Keratinocyte (primary cell): ENCODE data around the gene EZH1. TPM values are rescaled to one million over a fixed set of nuclear protein-coding genes. Genes with fewer than 3 reads are reported as not detected.
"Not testable (repeated sequence)": the region's sequence is repeated elsewhere in the genome, so short reads cannot be mapped to it uniquely, and the experiment has no call there.

ENCODE experiments used
- DNase-seq: peaks from one replicate; pipeline ENCODE4 v3.0.0-alpha.2; 2011; ENCODE audit warnings: low read depth, missing footprints, low spot score
- FAIRE-seq: peaks from 2 replicates; lab custom pipeline; 2011; peaks lifted over from hg19 to GRCh38; lab: Jason Lieb, UNC
- H2AFZ ChIP-seq: 2 replicates; pipeline ENCODE4 v1.6.0; 2012; ENCODE audit warnings: low read length, control low read depth, inconsistent platforms; ENCODE audit not compliant: control insufficient read depth
- H3K27ac ChIP-seq: 2 replicates; pipeline ENCODE4 v1.5.1; 2011; ENCODE audit warnings: low read length; ENCODE audit not compliant: control insufficient read depth, insufficient read depth
- H3K27me3 ChIP-seq: 3 replicates; pipeline ENCODE4 v1.6.0; 2011; ENCODE audit warnings: low read length; ENCODE audit not compliant: control insufficient read depth, insufficient read depth; ENCODE audit errors: extremely low read depth
- H3K36me3 ChIP-seq, 2 experiments: 2 replicates in 1 of 2; 3 replicates in 1 of 2; pipeline ENCODE4 v1.5.1; 2011; ENCODE audit warnings: low read length in 2 of 2, mild to moderate bottlenecking in 1 of 2; ENCODE audit not compliant: control insufficient read depth in 2 of 2, insufficient read depth in 2 of 2; ENCODE audit errors: extremely low read depth in 1 of 2
- H3K4me1 ChIP-seq: 3 replicates; pipeline ENCODE4 v1.5.1; 2011; ENCODE audit warnings: low read length; ENCODE audit not compliant: control insufficient read depth, insufficient read depth; ENCODE audit errors: extremely low read depth
- H3K4me2 ChIP-seq: 3 replicates; pipeline ENCODE4 v1.6.0; 2011; ENCODE audit warnings: low read depth, low read length; ENCODE audit not compliant: control insufficient read depth, insufficient read depth; ENCODE audit errors: extremely low read depth
- H3K4me3 ChIP-seq, 3 experiments: fragments of 200-600 bp in 1 of 3; sonication (generic) in 1 of 3; 2 replicates in 2 of 3; 3 replicates in 1 of 3; pipeline ENCODE4 v1.5.1; 2011 to 2016; ENCODE audit warnings: low read length in 3 of 3, mild to moderate bottlenecking in 3 of 3, control low read depth in 2 of 3, inconsistent platforms in 1 of 3, low read depth in 1 of 3, mixed read lengths in 1 of 3, mixed run types in 1 of 3, moderate library complexity in 1 of 3; ENCODE audit not compliant: control insufficient read depth in 2 of 3, insufficient read depth in 2 of 3; ENCODE audit errors: extremely low read depth in 1 of 3
- H3K79me2 ChIP-seq: 2 replicates; pipeline ENCODE4 v1.6.0; 2012; ENCODE audit warnings: low read length; ENCODE audit not compliant: control insufficient read depth, insufficient read depth
- H3K9ac ChIP-seq: 3 replicates; pipeline ENCODE4 v1.6.0; 2011; ENCODE audit warnings: low read length; ENCODE audit not compliant: control insufficient read depth, insufficient read depth; ENCODE audit errors: extremely low read depth
- H3K9me1 ChIP-seq: 3 replicates; pipeline ENCODE4 v1.6.0; 2011; ENCODE audit warnings: low read length; ENCODE audit not compliant: control insufficient read depth, insufficient read depth; ENCODE audit errors: extremely low read depth
- H3K9me3 ChIP-seq: 2 replicates; pipeline ENCODE4 v1.5.1; 2012; ENCODE audit warnings: low read depth, low read length; ENCODE audit not compliant: control insufficient read depth
- H4K20me1 ChIP-seq: 3 replicates; pipeline ENCODE4 v1.6.0; 2011; ENCODE audit warnings: low read length; ENCODE audit not compliant: control insufficient read depth, insufficient read depth; ENCODE audit errors: extremely low read depth
- EZH2 ChIP-seq: IDR thresholded peaks from one replicate; pipeline ENCODE4 v1.6.1; 2012; ENCODE audit warnings: inconsistent platforms, mild to moderate bottlenecking, low read length, moderate library complexity
- dilution Hi-C: fragments of 300-500 bp; cut with MboI; formaldehyde crosslinking; loops from one replicate; pipeline ENCODE4 v1.7.0; 2020; ENCODE audit warnings: low sequenced_read_pairs; ENCODE audit not compliant: extremely low pct_ligation_motif_present
- polyA plus RNA-seq, 5 experiments: library from polyadenylated mRNA; depleted of rRNA in 3 of 5; stranded (reverse) in 3 of 5; stranded (forward) in 1 of 5; unstranded in 1 of 5; fragments of >200 nt; gene quantifications; 1 replicate in 1 of 5; 2 replicates in 3 of 5; 3 replicates in 1 of 5; pipeline versions ENCODE4 v1.2.1 to v1.2.3, GENCODE V29; 2011 to 2012; ENCODE audit warnings: missing spikeins in 2 of 5, low read depth in 1 of 5, low replicate concordance in 1 of 5
- TF ChIP-seq, protein P1 (sequence below), 3 experiments: IDR thresholded peaks in 1 of 3; conservative IDR thresholded peaks in 1 of 3; optimal IDR thresholded peaks in 1 of 3; 2 replicates in 2 of 3; 3 replicates in 1 of 3; pipeline versions ENCODE3 to v1.5.1; 2011; ENCODE audit warnings: low read length in 3 of 3, mild to moderate bottlenecking in 3 of 3, moderate library complexity in 2 of 3, control low read depth in 1 of 3, inconsistent platforms in 1 of 3; ENCODE audit not compliant: insufficient read depth in 2 of 3; ENCODE audit errors: extremely low read depth in 1 of 3

The EZH1 gene
- polyA plus RNA-seq, 1 donor (not counting 4 experiments of a cell fraction or from before 2014, with no cell fraction given) = 18.3 TPM

- H2AFZ ChIP-seq = no peak overlapping the region
- H3K9me1 ChIP-seq = peaks cover 3% of the 10 kb centered on the region
- no peak for TF ChIP-seq EZH2
- TF ChIP-seq, protein P1, sequence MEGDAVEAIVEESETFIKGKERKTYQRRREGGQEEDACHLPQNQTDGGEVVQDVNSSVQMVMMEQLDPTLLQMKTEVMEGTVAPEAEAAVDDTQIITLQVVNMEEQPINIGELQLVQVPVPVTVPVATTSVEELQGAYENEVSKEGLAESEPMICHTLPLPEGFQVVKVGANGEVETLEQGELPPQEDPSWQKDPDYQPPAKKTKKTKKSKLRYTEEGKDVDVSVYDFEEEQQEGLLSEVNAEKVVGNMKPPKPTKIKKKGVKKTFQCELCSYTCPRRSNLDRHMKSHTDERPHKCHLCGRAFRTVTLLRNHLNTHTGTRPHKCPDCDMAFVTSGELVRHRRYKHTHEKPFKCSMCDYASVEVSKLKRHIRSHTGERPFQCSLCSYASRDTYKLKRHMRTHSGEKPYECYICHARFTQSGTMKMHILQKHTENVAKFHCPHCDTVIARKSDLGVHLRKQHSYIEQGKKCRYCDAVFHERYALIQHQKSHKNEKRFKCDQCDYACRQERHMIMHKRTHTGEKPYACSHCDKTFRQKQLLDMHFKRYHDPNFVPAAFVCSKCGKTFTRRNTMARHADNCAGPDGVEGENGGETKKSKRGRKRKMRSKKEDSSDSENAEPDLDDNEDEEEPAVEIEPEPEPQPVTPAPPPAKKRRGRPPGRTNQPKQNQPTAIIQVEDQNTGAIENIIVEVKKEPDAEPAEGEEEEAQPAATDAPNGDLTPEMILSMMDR (optimal IDR thresholded peaks at IDR 0.05 in 1 of 3, IDR thresholded peaks at IDR 0.05 in 1 of 3, conservative IDR thresholded peaks at IDR 0.05 in 1 of 3; ENCODE audit: extremely low read depth in 1 of 3, insufficient read depth in 2 of 3, low read length in 3 of 3) = no peak
- H3K4me1 ChIP-seq = peaks cover 24% of the 10 kb centered on the region
- peaks cover 2% of the 10 kb centered on the region for H4K20me1 ChIP-seq
- no peaks in the 10 kb centered on the region for H3K9me3 ChIP-seq
- H3K27ac ChIP-seq = no peak overlapping the region
- no peak overlapping the region for H3K4me3 ChIP-seq
- no peaks in the 10 kb centered on the region for H3K27me3 ChIP-seq
- H3K4me2 ChIP-seq = no peak overlapping the region
- no peaks in the 10 kb centered on the region for H3K79me2 ChIP-seq
- no peak overlapping the region for H3K9ac ChIP-seq
- FAIRE-seq (no peak), DNase-seq (no peak)
- H3K36me3 ChIP-seq = peaks cover 17 to 35% of the 10 kb centered on the region in 2 experiments
- dilution Hi-C loops = loop anchor here (10.0 kb wide), 1 partner anchor 61 kb away; the partner anchor contains the start of genes RETREG3 and TUBG1
These were observed 79.2 kb downstream of the EZH1 start for GRCh38 chr17:42665581-42666001.

- Histone ChIP-seq H3K79me2 (no peaks in the 10 kb centered on the region), H3K36me3 (peaks cover 4 to 15% of the 10 kb centered on the region in 2 experiments), H3K4me3 (peak overlapping the region in 2 of 3 experiments; percentile 27 to 59), H3K27me3 (no peaks in the 10 kb centered on the region), H3K4me2 (peak overlapping the region; percentile 85), H3K4me1 (peaks cover 21% of the 10 kb centered on the region), H4K20me1 (no peaks in the 10 kb centered on the region), H3K9me3 (no peaks in the 10 kb centered on the region), H3K9me1 (peaks cover 5% of the 10 kb centered on the region), H3K27ac (peak overlapping the region; percentile 2), H3K9ac (no peak overlapping the region), H2AFZ (no peak overlapping the region)
- TF ChIP-seq, protein P1 (optimal IDR thresholded peaks at IDR 0.05 in 1 of 3, IDR thresholded peaks at IDR 0.05 in 1 of 3, conservative IDR thresholded peaks at IDR 0.05 in 1 of 3; ENCODE audit: extremely low read depth in 1 of 3, insufficient read depth in 2 of 3, low read length in 3 of 3) = no peak
- no peak for TF ChIP-seq EZH2
- dilution Hi-C loops = loop anchor here (10.0 kb wide), 1 partner anchor 56 kb away; the partner anchor contains the start of genes RETREG3 and TUBG1
- no peak for DNase-seq
- FAIRE-seq = peak; percentile 49
These were observed 84.0 kb downstream of the EZH1 start for GRCh38 chr17:42660692-42661345.

- H3K9me3 ChIP-seq, FAIRE-seq, H2AFZ ChIP-seq, H4K20me1 ChIP-seq, DNase-seq, H3K27me3 ChIP-seq, H3K9me1 ChIP-seq, H3K79me2 ChIP-seq: not testable (repeated sequence)
- Histone ChIP-seq H3K9ac (peak overlapping the region; percentile 76), H3K36me3 (peaks cover 2 to 11% of the 10 kb centered on the region in 2 experiments), H3K4me2 (peak overlapping the region; percentile 85), H3K4me1 (peaks cover 21% of the 10 kb centered on the region), H3K4me3 (peak overlapping the region; percentile 71 to 81 (median 72)), H3K27ac (peak overlapping the region; percentile 58)
- dilution Hi-C loops = loop anchor here (10.0 kb wide), 1 partner anchor 55 kb away; the partner anchor contains the start of genes RETREG3 and TUBG1
These were observed 84.9 kb downstream of the EZH1 start for GRCh38 chr17:42659932-42660274.
